WTC11 (cell line): ENCODE data around the gene SPI1. TPM values are rescaled to one million over a fixed set of nuclear protein-coding genes. Genes with fewer than 3 reads are reported as not detected.

Source experiments
- ATAC-seq: fragments of 200-7000 bp; cut with Tn5 transposase; 2 replicates; pipeline ENCODE4 v1.10.0; 2021; ENCODE audit warnings: mild to moderate bottlenecking, moderate library complexity
- CTCF ChIA-PET: fragments of 300-600 bp; sonication (Branson Sonifier 250); formaldehyde crosslinking; loops from one replicate; lab custom pipeline; 2021; ENCODE audit warnings: antibody characterized with exemption; lab: Charles Lee
- POLR2A ChIA-PET: fragments of 350-600 bp; sonication (Branson Sonifier 250); formaldehyde crosslinking; loops from one replicate; lab custom pipeline; 2021; ENCODE audit warnings: antibody characterized with exemption; lab: Charles Lee
- DNase-seq: peaks from one replicate; pipeline ENCODE4 v3.0.0; 2021; ENCODE audit warnings: low spot score
- H3K27ac Mint-ChIP-seq: 2 replicates; pipeline ENCODE4 v1.8.0; 2021; ENCODE audit warnings: mixed read lengths
- H3K27me3 Mint-ChIP-seq: 2 replicates; pipeline ENCODE4 v1.8.0; 2021; ENCODE audit warnings: low read depth, mild to moderate bottlenecking, moderate library complexity, mixed read lengths
- H3K36me3 Mint-ChIP-seq: 2 replicates; pipeline ENCODE4 v1.8.0; 2021; ENCODE audit warnings: mixed read lengths
- H3K4me1 Mint-ChIP-seq: 2 replicates; pipeline ENCODE4 v1.8.0; 2022; ENCODE audit warnings: mixed read lengths
- H3K4me3 Mint-ChIP-seq: 2 replicates; pipeline ENCODE4 v1.8.0; 2021; ENCODE audit warnings: mild to moderate bottlenecking, moderate library complexity, mixed read lengths
- H3K9me3 Mint-ChIP-seq: 2 replicates; pipeline ENCODE4 v1.8.0; 2021; ENCODE audit warnings: mixed read lengths
- ATF1 ChIP-seq: sonication (generic); formaldehyde crosslinking; IDR thresholded peaks from 2 replicates; pipeline ENCODE4 v1.8.1; 2023; ENCODE audit warnings: mild to moderate bottlenecking, moderate library complexity, missing genetic modification reagents
- CREB1 ChIP-seq: sonication (generic); formaldehyde crosslinking; IDR thresholded peaks from 2 replicates; pipeline ENCODE4 v1.8.0; 2023; ENCODE audit warnings: mild to moderate bottlenecking, missing genetic modification reagents
- EMX1 ChIP-seq: fragments of 250-450 bp; sonication (Bioruptor Pico); IDR thresholded peaks from 2 replicates; pipeline ENCODE4 v1.8.0; 2021; ENCODE audit warnings: mild to moderate bottlenecking
- ERG ChIP-seq: fragments of 250-450 bp; sonication (Bioruptor Pico); IDR thresholded peaks from 2 replicates; pipeline ENCODE4 v1.8.0; 2021; ENCODE audit warnings: mild to moderate bottlenecking
- FOXJ3 ChIP-seq: sonication (generic); formaldehyde crosslinking; IDR thresholded peaks from 2 replicates; pipeline ENCODE4 v1.9.0; 2021; ENCODE audit warnings: missing genetic modification reagents, mild to moderate bottlenecking, borderline replicate concordance
- FOXP1 ChIP-seq: sonication (generic); formaldehyde crosslinking; IDR thresholded peaks from 2 replicates; pipeline ENCODE4 v1.8.0; 2022; ENCODE audit warnings: missing genetic modification reagents, mild to moderate bottlenecking, moderate library complexity, borderline replicate concordance
- JUN ChIP-seq: sonication (generic); formaldehyde crosslinking; IDR thresholded peaks from 2 replicates; pipeline ENCODE4 v1.8.0; 2023; ENCODE audit warnings: mild to moderate bottlenecking, missing genetic modification reagents
- KAT7 ChIP-seq: sonication (generic); formaldehyde crosslinking; IDR thresholded peaks from 2 replicates; pipeline ENCODE4 v1.8.1; 2023; ENCODE audit warnings: missing genetic modification reagents, mild to moderate bottlenecking, borderline replicate concordance
- MYBL2 ChIP-seq: sonication (generic); formaldehyde crosslinking; IDR thresholded peaks from 2 replicates; pipeline ENCODE4 v1.8.1; 2023; ENCODE audit warnings: mild to moderate bottlenecking, moderate library complexity, missing genetic modification reagents
- NFATC4 ChIP-seq: fragments of 250-450 bp; sonication (Bioruptor Pico); IDR thresholded peaks from 2 replicates; pipeline ENCODE4 v1.9.0; 2021; ENCODE audit warnings: mild to moderate bottlenecking
- NFYB ChIP-seq: sonication (generic); formaldehyde crosslinking; conservative IDR thresholded peaks from 2 replicates; pipeline ENCODE4 v1.8.0; 2022; ENCODE audit warnings: low read depth, missing genetic modification reagents
- OVOL2 ChIP-seq: fragments of 250-450 bp; sonication (Bioruptor Pico); IDR thresholded peaks from 2 replicates; pipeline ENCODE4 v1.9.0; 2021; ENCODE audit warnings: mild to moderate bottlenecking, borderline replicate concordance
- RELA ChIP-seq: sonication (generic); formaldehyde crosslinking; IDR thresholded peaks from 2 replicates; pipeline ENCODE4 v1.8.1; 2022; ENCODE audit warnings: missing genetic modification reagents, mild to moderate bottlenecking, borderline replicate concordance
- TEAD4 ChIP-seq: sonication (generic); formaldehyde crosslinking; IDR thresholded peaks from 2 replicates; pipeline ENCODE4 v1.8.0; 2022; ENCODE audit warnings: mild to moderate bottlenecking, missing genetic modification reagents
- TP53 ChIP-seq: sonication (generic); formaldehyde crosslinking; IDR thresholded peaks from 2 replicates; pipeline ENCODE4 v1.8.1; 2023; ENCODE audit warnings: mild to moderate bottlenecking, missing genetic modification reagents
- ZBTB21 ChIP-seq: sonication (generic); formaldehyde crosslinking; IDR thresholded peaks from 2 replicates; pipeline ENCODE4 v1.8.1; 2023; ENCODE audit warnings: mild to moderate bottlenecking, missing genetic modification reagents, borderline replicate concordance
- ZNF317 ChIP-seq: sonication (generic); formaldehyde crosslinking; IDR thresholded peaks from 2 replicates; pipeline ENCODE4 v1.8.1; 2023; ENCODE audit warnings: low read depth, mild to moderate bottlenecking, moderate library complexity, missing genetic modification reagents, borderline replicate concordance
- ZNF423 ChIP-seq: fragments of 250-450 bp; sonication (Bioruptor Pico); IDR thresholded peaks from 2 replicates; pipeline ENCODE4 v2.1.2; 2022; ENCODE audit warnings: mild to moderate bottlenecking, moderate library complexity
- total RNA-seq: library from RNA; stranded (reverse); gene quantifications from 3 replicates; pipeline ENCODE4 v1.2.3, GENCODE V29; 2021
- TF ChIP-seq, protein P1 (sequence below): sonication (generic); formaldehyde crosslinking; IDR thresholded peaks from 2 replicates; pipeline ENCODE4 v1.8.0; 2023; ENCODE audit warnings: missing genetic modification reagents
- TF ChIP-seq, protein P2 (sequence below): sonication (generic); formaldehyde crosslinking; IDR thresholded peaks from 2 replicates; pipeline ENCODE4 v1.8.1; 2023; ENCODE audit warnings: mild to moderate bottlenecking, moderate library complexity, missing genetic modification reagents
- TF ChIP-seq, protein P3 (sequence below): sonication (generic); formaldehyde crosslinking; IDR thresholded peaks from 2 replicates; pipeline ENCODE4 v1.8.0; 2022; ENCODE audit warnings: missing genetic modification reagents
- TF ChIP-seq, protein P4 (sequence below): sonication (generic); formaldehyde crosslinking; IDR thresholded peaks from 2 replicates; pipeline ENCODE4 v1.8.1; 2023; ENCODE audit warnings: mild to moderate bottlenecking, missing genetic modification reagents, borderline replicate concordance
- TF ChIP-seq, protein P5 (sequence below): sonication (generic); formaldehyde crosslinking; IDR thresholded peaks from 2 replicates; pipeline ENCODE4 v1.8.0; 2022; ENCODE audit warnings: mild to moderate bottlenecking, missing genetic modification reagents

Gene SPI1
- total RNA-seq, 1 experiment from 2014 or later = 0.59 TPM

- Mint-ChIP-seq H3K4me1 (peaks cover 2% of the 10 kb centered on the region; the same call in 1 of the 2 replicates), H3K9me3 (no peaks in the 10 kb centered on the region), H3K27ac (no peak overlapping the region), H3K36me3 (no peaks in the 10 kb centered on the region), H3K4me3 (no peak overlapping the region), H3K27me3 (no peaks in the 10 kb centered on the region; the same call in 1 of the 2 replicates)
- TF ChIP-seq ZNF317 (CRISPR knock-in tag) = no peak
- no peak for TF ChIP-seq FOXJ3 (CRISPR knock-in tag)
- TF ChIP-seq CREB1 (CRISPR knock-in tag) = no peak
- TF ChIP-seq NFYB (CRISPR knock-in tag) = no peak
- TF ChIP-seq RELA (CRISPR knock-in tag) = no peak
- TF ChIP-seq, protein P1, sequence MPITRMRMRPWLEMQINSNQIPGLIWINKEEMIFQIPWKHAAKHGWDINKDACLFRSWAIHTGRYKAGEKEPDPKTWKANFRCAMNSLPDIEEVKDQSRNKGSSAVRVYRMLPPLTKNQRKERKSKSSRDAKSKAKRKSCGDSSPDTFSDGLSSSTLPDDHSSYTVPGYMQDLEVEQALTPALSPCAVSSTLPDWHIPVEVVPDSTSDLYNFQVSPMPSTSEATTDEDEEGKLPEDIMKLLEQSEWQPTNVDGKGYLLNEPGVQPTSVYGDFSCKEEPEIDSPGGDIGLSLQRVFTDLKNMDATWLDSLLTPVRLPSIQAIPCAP (CRISPR knock-in tag) = no peak
- TF ChIP-seq NFATC4 (CRISPR knock-in tag) = no peak
- TF ChIP-seq EMX1 = no peak
- no peak for TF ChIP-seq JUN (CRISPR knock-in tag)
- no peak for TF ChIP-seq ZBTB21
- no peak for TF ChIP-seq ATF1 (CRISPR knock-in tag)
- no peak for TF ChIP-seq KAT7
- TF ChIP-seq, protein P2, sequence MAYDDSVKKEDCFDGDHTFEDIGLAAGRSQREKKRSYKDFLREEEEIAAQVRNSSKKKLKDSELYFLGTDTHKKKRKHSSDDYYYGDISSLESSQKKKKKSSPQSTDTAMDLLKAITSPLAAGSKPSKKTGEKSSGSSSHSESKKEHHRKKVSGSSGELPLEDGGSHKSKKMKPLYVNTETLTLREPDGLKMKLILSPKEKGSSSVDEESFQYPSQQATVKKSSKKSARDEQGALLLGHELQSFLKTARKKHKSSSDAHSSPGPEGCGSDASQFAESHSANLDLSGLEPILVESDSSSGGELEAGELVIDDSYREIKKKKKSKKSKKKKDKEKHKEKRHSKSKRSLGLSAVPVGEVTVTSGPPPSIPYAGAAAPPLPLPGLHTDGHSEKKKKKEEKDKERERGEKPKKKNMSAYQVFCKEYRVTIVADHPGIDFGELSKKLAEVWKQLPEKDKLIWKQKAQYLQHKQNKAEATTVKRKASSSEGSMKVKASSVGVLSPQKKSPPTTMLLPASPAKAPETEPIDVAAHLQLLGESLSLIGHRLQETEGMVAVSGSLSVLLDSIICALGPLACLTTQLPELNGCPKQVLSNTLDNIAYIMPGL = no peak
- TF ChIP-seq, protein P3, sequence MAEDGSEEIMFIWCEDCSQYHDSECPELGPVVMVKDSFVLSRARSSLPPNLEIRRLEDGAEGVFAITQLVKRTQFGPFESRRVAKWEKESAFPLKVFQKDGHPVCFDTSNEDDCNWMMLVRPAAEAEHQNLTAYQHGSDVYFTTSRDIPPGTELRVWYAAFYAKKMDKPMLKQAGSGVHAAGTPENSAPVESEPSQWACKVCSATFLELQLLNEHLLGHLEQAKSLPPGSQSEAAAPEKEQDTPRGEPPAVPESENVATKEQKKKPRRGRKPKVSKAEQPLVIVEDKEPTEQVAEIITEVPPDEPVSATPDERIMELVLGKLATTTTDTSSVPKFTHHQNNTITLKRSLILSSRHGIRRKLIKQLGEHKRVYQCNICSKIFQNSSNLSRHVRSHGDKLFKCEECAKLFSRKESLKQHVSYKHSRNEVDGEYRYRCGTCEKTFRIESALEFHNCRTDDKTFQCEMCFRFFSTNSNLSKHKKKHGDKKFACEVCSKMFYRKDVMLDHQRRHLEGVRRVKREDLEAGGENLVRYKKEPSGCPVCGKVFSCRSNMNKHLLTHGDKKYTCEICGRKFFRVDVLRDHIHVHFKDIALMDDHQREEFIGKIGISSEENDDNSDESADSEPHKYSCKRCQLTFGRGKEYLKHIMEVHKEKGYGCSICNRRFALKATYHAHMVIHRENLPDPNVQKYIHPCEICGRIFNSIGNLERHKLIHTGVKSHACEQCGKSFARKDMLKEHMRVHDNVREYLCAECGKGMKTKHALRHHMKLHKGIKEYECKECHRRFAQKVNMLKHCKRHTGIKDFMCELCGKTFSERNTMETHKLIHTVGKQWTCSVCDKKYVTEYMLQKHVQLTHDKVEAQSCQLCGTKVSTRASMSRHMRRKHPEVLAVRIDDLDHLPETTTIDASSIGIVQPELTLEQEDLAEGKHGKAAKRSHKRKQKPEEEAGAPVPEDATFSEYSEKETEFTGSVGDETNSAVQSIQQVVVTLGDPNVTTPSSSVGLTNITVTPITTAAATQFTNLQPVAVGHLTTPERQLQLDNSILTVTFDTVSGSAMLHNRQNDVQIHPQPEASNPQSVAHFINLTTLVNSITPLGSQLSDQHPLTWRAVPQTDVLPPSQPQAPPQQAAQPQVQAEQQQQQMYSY (CRISPR knock-in tag) = no peak
- ATAC-seq = no peak
- CTCF ChIA-PET = interaction anchor here (0.8 to 0.9 kb wide), 2 partner anchors 24 to 76 kb away, joined by 3 to 6 read pairs; no protein-coding TSS in a partner anchor
- POLR2A ChIA-PET = no interaction called here
- no peak for DNase-seq
Observed at GRCh38 chr11:47378836-47379170, 456 bp upstream of the SPI1 start.

DNA sequence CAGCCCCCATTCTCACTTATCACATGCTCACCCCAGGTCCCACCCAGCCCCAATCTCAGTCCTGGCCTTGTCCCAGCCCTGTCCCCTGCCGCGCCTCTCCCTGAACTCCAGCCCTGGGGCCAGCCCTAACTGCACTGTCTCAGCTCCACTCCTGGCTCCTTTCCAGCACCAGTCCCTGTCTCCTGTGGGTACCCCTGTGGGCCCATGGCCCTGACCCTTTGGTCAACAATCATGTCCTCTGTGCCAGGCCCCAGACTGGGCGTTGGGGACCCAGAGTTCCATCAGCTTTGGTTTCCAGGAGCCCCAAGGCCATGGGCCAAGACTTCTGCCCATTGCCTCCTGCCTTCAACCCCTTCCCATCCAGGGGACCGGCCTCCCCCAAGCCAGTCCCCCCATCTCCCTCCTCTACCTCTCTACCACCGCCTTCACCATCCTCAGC lies 757 bp downstream of the SPI1 start:
- DNase-seq = no peak
- TF ChIP-seq TEAD4 (CRISPR knock-in tag) = no peak
- no peak for TF ChIP-seq ERG (CRISPR knock-in tag)
- no peak for TF ChIP-seq TP53
- TF ChIP-seq FOXP1 (CRISPR knock-in tag) = no peak
- TF ChIP-seq ZNF423 (CRISPR knock-in tag) = no peak
- no peak for TF ChIP-seq KAT7
- TF ChIP-seq NFATC4 (CRISPR knock-in tag) = no peak
- TF ChIP-seq OVOL2 (CRISPR knock-in tag) = no peak
- TF ChIP-seq, protein P4, sequence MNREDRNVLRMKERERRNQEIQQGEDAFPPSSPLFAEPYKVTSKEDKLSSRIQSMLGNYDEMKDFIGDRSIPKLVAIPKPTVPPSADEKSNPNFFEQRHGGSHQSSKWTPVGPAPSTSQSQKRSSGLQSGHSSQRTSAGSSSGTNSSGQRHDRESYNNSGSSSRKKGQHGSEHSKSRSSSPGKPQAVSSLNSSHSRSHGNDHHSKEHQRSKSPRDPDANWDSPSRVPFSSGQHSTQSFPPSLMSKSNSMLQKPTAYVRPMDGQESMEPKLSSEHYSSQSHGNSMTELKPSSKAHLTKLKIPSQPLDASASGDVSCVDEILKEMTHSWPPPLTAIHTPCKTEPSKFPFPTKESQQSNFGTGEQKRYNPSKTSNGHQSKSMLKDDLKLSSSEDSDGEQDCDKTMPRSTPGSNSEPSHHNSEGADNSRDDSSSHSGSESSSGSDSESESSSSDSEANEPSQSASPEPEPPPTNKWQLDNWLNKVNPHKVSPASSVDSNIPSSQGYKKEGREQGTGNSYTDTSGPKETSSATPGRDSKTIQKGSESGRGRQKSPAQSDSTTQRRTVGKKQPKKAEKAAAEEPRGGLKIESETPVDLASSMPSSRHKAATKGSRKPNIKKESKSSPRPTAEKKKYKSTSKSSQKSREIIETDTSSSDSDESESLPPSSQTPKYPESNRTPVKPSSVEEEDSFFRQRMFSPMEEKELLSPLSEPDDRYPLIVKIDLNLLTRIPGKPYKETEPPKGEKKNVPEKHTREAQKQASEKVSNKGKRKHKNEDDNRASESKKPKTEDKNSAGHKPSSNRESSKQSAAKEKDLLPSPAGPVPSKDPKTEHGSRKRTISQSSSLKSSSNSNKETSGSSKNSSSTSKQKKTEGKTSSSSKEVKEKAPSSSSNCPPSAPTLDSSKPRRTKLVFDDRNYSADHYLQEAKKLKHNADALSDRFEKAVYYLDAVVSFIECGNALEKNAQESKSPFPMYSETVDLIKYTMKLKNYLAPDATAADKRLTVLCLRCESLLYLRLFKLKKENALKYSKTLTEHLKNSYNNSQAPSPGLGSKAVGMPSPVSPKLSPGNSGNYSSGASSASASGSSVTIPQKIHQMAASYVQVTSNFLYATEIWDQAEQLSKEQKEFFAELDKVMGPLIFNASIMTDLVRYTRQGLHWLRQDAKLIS = no peak
- TF ChIP-seq, protein P2 = no peak
- TF ChIP-seq, protein P5, sequence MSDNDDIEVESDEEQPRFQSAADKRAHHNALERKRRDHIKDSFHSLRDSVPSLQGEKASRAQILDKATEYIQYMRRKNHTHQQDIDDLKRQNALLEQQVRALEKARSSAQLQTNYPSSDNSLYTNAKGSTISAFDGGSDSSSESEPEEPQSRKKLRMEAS = no peak
- no peak for TF ChIP-seq MYBL2 (CRISPR knock-in tag)

More for the DNA sequence above, 757 bp downstream of the SPI1 start:
- CTCF ChIA-PET = interaction anchor here (1.4 to 1.5 kb wide), 2 partner anchors 23 to 34 kb away, joined by 4 to 9 read pairs; no protein-coding TSS in a partner anchor
- Mint-ChIP-seq H3K4me1 (peaks cover 2% of the 10 kb centered on the region; the same call in 1 of the 2 replicates), H3K36me3 (no peaks in the 10 kb centered on the region), H3K9me3 (no peaks in the 10 kb centered on the region), H3K27ac (no peak overlapping the region), H3K27me3 (no peaks in the 10 kb centered on the region), H3K4me3 (no peak overlapping the region)
- POLR2A ChIA-PET = no interaction called here
- ATAC-seq = no peak
